Kidney (tissue), 14 donors: Measurements from ENCODE around the gene PADI3. TPM values are rescaled to one million over a fixed set of nuclear protein-coding genes. Genes with fewer than 3 reads are reported as not detected.

Experiments used
- DNase-seq, 5 donors: peaks; one replicate each; pipeline ENCODE4 v3.0.0-alpha.2; 2013 to 2020
- FAIRE-seq: peaks from 2 replicates; lab custom pipeline; 2012; peaks lifted over from hg19 to GRCh38; lab: Jason Lieb, UNC
- H3K27ac ChIP-seq, 2 donors: one replicate each; pipeline ENCODE4 v1.7.0; 2013; ENCODE audit warnings: low read depth in 2 of 2, low read length in 2 of 2, inconsistent platforms in 1 of 2
- H3K27me3 ChIP-seq: one replicate; pipeline ENCODE4 v1.7.1; 2013; ENCODE audit warnings: low read length, inconsistent platforms; ENCODE audit not compliant: control insufficient read depth, insufficient read depth
- H3K36me3 ChIP-seq, 3 donors: one replicate each; pipeline versions ENCODE4 v1.7.0 to v1.7.1; 2013; ENCODE audit warnings: low read length in 3 of 3, control low read depth in 1 of 3, inconsistent platforms in 1 of 3; ENCODE audit not compliant: insufficient read depth in 3 of 3, control insufficient read depth in 2 of 3
- H3K4me1 ChIP-seq, 3 donors: one replicate each; pipeline versions ENCODE4 v1.7.0 to v1.7.1; 2013; ENCODE audit warnings: low read length in 3 of 3, inconsistent platforms in 1 of 3, low read depth in 1 of 3; ENCODE audit not compliant: control insufficient read depth in 2 of 3, insufficient read depth in 2 of 3
- H3K4me3 ChIP-seq, 3 donors: one replicate each; pipeline versions ENCODE4 v1.7.0 to v1.8.1; 2013; ENCODE audit warnings: low read length in 3 of 3, control low read depth in 1 of 3, inconsistent platforms in 1 of 3
- H3K9ac ChIP-seq, 3 donors: one replicate each; pipeline versions ENCODE4 v1.7.0 to v1.7.1; 2013; ENCODE audit warnings: low read length in 3 of 3, control low read depth in 1 of 3, inconsistent platforms in 1 of 3
- H3K9me3 ChIP-seq, 3 donors: one replicate each; pipeline versions ENCODE4 v1.7.0 to v1.7.1; 2013; ENCODE audit warnings: low read length in 3 of 3, control low read depth in 1 of 3, inconsistent platforms in 1 of 3; ENCODE audit not compliant: control insufficient read depth in 2 of 3, insufficient read depth in 1 of 3
- CTCF ChIP-seq: IDR thresholded peaks from 3 replicates; pipeline ENCODE4 v1.5.1; 2012; ENCODE audit warnings: mild to moderate bottlenecking, moderate library complexity, borderline replicate concordance; ENCODE audit not compliant: insufficient read depth; ENCODE audit errors: extremely low read depth
- intact Hi-C: fragments of 100-400 bp; cut with DNase I; formaldehyde crosslinking; loops from one replicate; pipeline ENCODE4 v1.11.1; 2022
- polyA plus RNA-seq: library from polyadenylated mRNA; stranded (reverse); fragments of 350-450 nt; fragmentation: Illumina TruSeq; extraction: RNeasy Lipid Tissue Mini Kit (QIAGEN cat#74804); gene quantifications from one replicate; pipeline ENCODE4 v1.2.3, GENCODE V29; 2014; ENCODE audit warnings: low read depth, low replicate concordance; ENCODE audit not compliant: insufficient read depth
- total RNA-seq: library from RNA; stranded (reverse); fragmentation: NEBNext Ultra II Directional; extraction: Animal tissue kit (Norgen Biotek cat#: 25700); gene quantifications from one replicate; pipeline ENCODE4 v1.2.1, GENCODE V29; 2021
- donor health status: control.
- donor health status: control.
- donor health status: control.
- donor health status: control.
- donor health status: control.
- donor health status: DM: yes; HTN: yes; CAD: no.
- donor health status: Normal renal cell carcinoma (clear cell type).

The PADI3 gene
- total and polyA plus RNA-seq, 2 donors from 2014 or later: not detected

DNA sequence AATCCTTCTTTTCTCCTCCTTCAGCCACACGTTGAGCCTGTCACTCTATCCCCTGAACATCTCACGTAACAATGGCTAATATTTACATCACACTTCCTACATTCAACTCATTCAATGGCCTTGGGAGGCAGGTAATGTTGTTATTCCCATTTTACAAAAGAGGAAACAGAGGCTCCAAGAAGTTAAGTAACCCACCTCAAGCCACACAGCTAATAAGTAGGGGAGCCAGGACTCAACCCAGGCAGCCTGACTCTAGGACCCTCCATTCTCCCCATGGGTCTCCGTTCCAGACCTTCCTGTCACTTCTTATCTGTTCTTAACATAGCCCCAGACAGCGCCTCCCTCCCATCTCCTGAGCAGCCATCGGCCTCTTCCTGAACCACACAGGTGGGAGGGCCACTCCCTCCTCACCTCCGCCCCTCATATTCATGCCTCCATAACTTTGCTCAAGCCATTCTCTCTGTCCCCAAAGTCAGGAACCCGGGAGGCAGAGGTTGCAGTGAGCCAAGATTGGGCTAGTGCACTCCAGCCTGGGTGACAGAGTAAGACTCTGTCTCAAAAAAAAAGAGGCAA lies 61.3 kb downstream of the PADI3 start:
- Histone ChIP-seq H3K4me3 (no peak overlapping the region), H3K36me3 (no peaks in the 10 kb centered on the region), H3K27me3 (no peaks in the 10 kb centered on the region), H3K9me3 (no peaks in the 10 kb centered on the region), H3K4me1 (no peaks in the 10 kb centered on the region), H3K9ac (no peak overlapping the region), H3K27ac (no peak overlapping the region)
- TF ChIP-seq CTCF: no peak
- FAIRE-seq (no peak), DNase-seq (no peak)
- intact Hi-C loops: no loop called here

- FAIRE-seq: no peak
- Histone ChIP-seq H3K4me1 (no peaks in the 10 kb centered on the region), H3K9ac (no peak overlapping the region), H3K36me3 (no peaks in the 10 kb centered on the region), H3K9me3 (no peaks in the 10 kb centered on the region), H3K27me3 (no peaks in the 10 kb centered on the region), H3K27ac (no peak overlapping the region), H3K4me3 (no peak overlapping the region)
- intact Hi-C loops: no loop called here
- TF ChIP-seq CTCF: no peak
- no peak for DNase-seq
Observed at GRCh38 chr1:17313530-17314309, 64.8 kb downstream of the PADI3 start.

- H3K27me3 ChIP-seq: no peaks in the 10 kb centered on the region
- no peak for DNase-seq
- no peaks in the 10 kb centered on the region for H3K9me3 ChIP-seq
- no peak overlapping the region for H3K4me3 ChIP-seq
- intact Hi-C loops: no loop called here
- TF ChIP-seq CTCF: no peak
- no peak overlapping the region for H3K27ac ChIP-seq
- no peaks in the 10 kb centered on the region for H3K4me1 ChIP-seq
- no peak for FAIRE-seq
- no peaks in the 10 kb centered on the region for H3K36me3 ChIP-seq
- no peak overlapping the region for H3K9ac ChIP-seq
Observed at GRCh38 chr1:17314491-17314971, 65.6 kb downstream of the PADI3 start.
